HCT116 (cell line): Measurements from ENCODE around the gene PHF19. TPM values are rescaled to one million over a fixed set of nuclear protein-coding genes. Genes with fewer than 3 reads are reported as not detected.

ENCODE experiments used
- ATAC-seq: fragments of 200-7000 bp; cut with Tn5 transposase; 2 replicates; pipeline ENCODE4 v1.9.1; 2020; ENCODE audit warnings: mild to moderate bottlenecking, moderate library complexity
- BruUV-seq: library from RNA; stranded (reverse); fragments of 400-500 nt; replicated peaks from 2 replicates; lab custom pipeline; 2021; lab: Mats Ljungman, UMichigan
- CTCF ChIA-PET: fragments of 300-600 bp; sonication (Branson Sonifier 250); formaldehyde crosslinking; loops from one replicate; lab custom pipeline; 2021; ENCODE audit warnings: antibody characterized with exemption; lab: Charles Lee
- POLR2A ChIA-PET: fragments of 300-600, 350-600 bp; sonication (Branson Sonifier 250); formaldehyde crosslinking; loops from one replicate; lab custom pipeline; 2021; ENCODE audit warnings: antibody characterized with exemption; lab: Charles Lee
- RAD21 ChIA-PET, 2 experiments: fragments of 300-600 bp; sonication (Branson Sonifier 250); formaldehyde crosslinking; loops; one replicate each; lab custom pipeline; 2023; ENCODE audit warnings: low total read pairs in 2 of 2; ENCODE audit not compliant: uncharacterized antibody in 2 of 2, unreplicated experiment in 2 of 2, low non-redundant PET in 1 of 2; lab: Charles Lee
- DNase-seq: peaks from one replicate; pipeline ENCODE4 v3.0.0-alpha.2; 2010; ENCODE audit warnings: low read depth, low spot score
- H2AFZ ChIP-seq: fragments of 200-600 bp; shearing (Covaris generic), sonication (generic); 2 replicates; pipeline ENCODE4 v1.6.1; 2017; ENCODE audit warnings: low read depth, mixed run types, mixed read lengths, antibody characterized with exemption, low read length; ENCODE audit not compliant: poor library complexity, severe bottlenecking
- H3K27ac ChIP-seq: 2 replicates; pipeline ENCODE4 v1.5.1; 2012; ENCODE audit warnings: low read depth, low read length
- H3K27me3 ChIP-seq: fragments of 200-600 bp; sonication (generic); 2 replicates; pipeline ENCODE4 v1.6.1; 2016; ENCODE audit warnings: mixed run types, low read length, mixed read lengths; ENCODE audit not compliant: insufficient read depth
- H3K36me3 ChIP-seq, 2 experiments: fragments of 200-500 bp in 1 of 2; fragments of 200-600 bp in 1 of 2; sonication (Bioruptor generic) in 1 of 2; sonication (generic) in 1 of 2; 2 replicates each; pipeline versions ENCODE4 v1.5.1 to v1.6.1; 2014 to 2016; ENCODE audit warnings: low read length in 2 of 2, inconsistent platforms in 1 of 2, mixed read lengths in 1 of 2, mixed run types in 1 of 2; ENCODE audit not compliant: insufficient read depth in 2 of 2, control insufficient read depth in 1 of 2
- H3K4me1 ChIP-seq, 2 experiments: fragments of 200-600 bp in 1 of 2; sonication (generic) in 1 of 2; 2 replicates each; pipeline versions ENCODE4 v1.5.1 to v1.6.1; 2012 to 2017; ENCODE audit warnings: low read length in 2 of 2, inconsistent platforms in 1 of 2, mild to moderate bottlenecking in 1 of 2, mixed read lengths in 1 of 2, mixed run types in 1 of 2, moderate library complexity in 1 of 2; ENCODE audit not compliant: insufficient read depth in 2 of 2, control insufficient read depth in 1 of 2
- H3K4me2 ChIP-seq: fragments of 200-600 bp; sonication (generic); 2 replicates; pipeline ENCODE4 v1.6.1; 2017; ENCODE audit warnings: mixed run types, low read length, mixed read lengths
- H3K4me3 ChIP-seq, 2 experiments: fragments of 200-600 bp in 1 of 2; sonication (generic) in 1 of 2; replicated peaks in 1 of 2; 2 replicates each; pipeline ENCODE4 v1.5.1; 2011 to 2016; ENCODE audit warnings: low read length in 2 of 2, control low read depth in 1 of 2, low read depth in 1 of 2, mild to moderate bottlenecking in 1 of 2, mixed read lengths in 1 of 2, mixed run types in 1 of 2
- H3K79me2 ChIP-seq: fragments of 200-600 bp; sonication (generic); 2 replicates; pipeline ENCODE4 v1.6.1; 2017; ENCODE audit warnings: mild to moderate bottlenecking, mixed run types, low read length, moderate library complexity, mixed read lengths; ENCODE audit not compliant: insufficient read depth
- H3K9ac ChIP-seq: fragments of 200-600 bp; sonication (generic); 2 replicates; pipeline ENCODE4 v1.6.1; 2016; ENCODE audit warnings: low read length, mixed read lengths
- H3K9me2 ChIP-seq: fragments of 200-600 bp; sonication (generic), shearing (Covaris generic); 2 replicates; pipeline ENCODE4 v1.6.1; 2017; ENCODE audit warnings: mixed run types, mild to moderate bottlenecking, moderate library complexity; ENCODE audit not compliant: insufficient read depth
- H3K9me3 ChIP-seq, 2 experiments: fragments of 200-500 bp in 1 of 2; fragments of 200-600 bp in 1 of 2; sonication (Bioruptor generic) in 1 of 2; sonication (generic) in 1 of 2; 2 replicates each; pipeline ENCODE4 v1.6.1; 2014 to 2017; ENCODE audit warnings: low read length in 2 of 2, mixed read lengths in 2 of 2, inconsistent platforms in 1 of 2, low read depth in 1 of 2, mild to moderate bottlenecking in 1 of 2, mixed run types in 1 of 2, moderate library complexity in 1 of 2; ENCODE audit not compliant: control insufficient read depth in 1 of 2, insufficient read depth in 1 of 2
- H4K20me1 ChIP-seq: fragments of 200-600 bp; sonication (generic), shearing (Covaris generic); 2 replicates; pipeline ENCODE4 v1.6.1; 2017; ENCODE audit warnings: mixed run types, mild to moderate bottlenecking, moderate library complexity; ENCODE audit not compliant: insufficient read depth
- POLR2A ChIP-seq: IDR thresholded peaks from 2 replicates; pipeline ENCODE4 v1.7.0; 2011; ENCODE audit warnings: borderline replicate concordance; ENCODE audit not compliant: insufficient read depth, insufficient read length; ENCODE audit errors: extremely low read depth
- POLR2AphosphoS5 ChIP-seq: IDR thresholded peaks from 2 replicates; pipeline ENCODE4 v1.6.1; 2011; ENCODE audit warnings: mild to moderate bottlenecking, low read depth, low read length, moderate library complexity
- intact Hi-C: fragments of 100-400 bp; cut with micrococcal nuclease; formaldehyde crosslinking; loops from 2 replicates; pipeline ENCODE4 v1.10.0; 2022
- total RNA-seq: library from RNA; stranded (reverse); gene quantifications from one replicate; pipeline ENCODE4 v1.2.1, GENCODE V29; 2021; ENCODE audit not compliant: unreplicated experiment

PHF19 gene
- total RNA-seq, 1 experiment from 2014 or later: 74.0 TPM

DNA sequence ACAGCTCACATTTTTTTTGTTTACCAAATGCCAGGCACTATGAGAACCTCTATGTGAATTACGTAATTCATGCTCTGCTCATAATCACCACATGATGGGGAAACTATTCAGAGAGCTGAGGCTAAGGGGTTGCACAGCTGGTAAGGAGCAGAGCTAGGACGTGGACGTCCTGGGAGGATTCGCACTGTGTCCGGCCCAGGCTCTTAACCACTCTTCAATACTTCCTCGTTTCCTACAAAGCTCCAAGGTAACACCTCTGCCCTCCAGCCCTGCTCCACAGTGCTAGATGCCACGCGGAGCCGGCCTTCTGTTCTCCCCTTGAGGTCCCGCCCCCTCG, 8.7 kb downstream of the PHF19 start:
- RAD21 ChIA-PET: no interaction called here
- Histone ChIP-seq H4K20me1 (no peaks in the 10 kb centered on the region), H3K4me3 (peak overlapping the region; percentile 32 to 48), H3K4me1 (peaks cover 17 to 28% of the 10 kb centered on the region in 2 experiments), H3K27me3 (no peaks in the 10 kb centered on the region), H3K36me3 (peaks cover 0 to 21% of the 10 kb centered on the region in 2 experiments; a peak in 2 of 4 replicates), H3K27ac (peak overlapping the region; percentile 55), H3K79me2 (no peaks in the 10 kb centered on the region), H3K9me2 (no peaks in the 10 kb centered on the region), H2AFZ (no peak overlapping the region), H3K4me2 (peak overlapping the region; percentile 81), H3K9me3 (no peaks in the 10 kb centered on the region), H3K9ac (peak overlapping the region; percentile 56)
- no peak for ATAC-seq
- intact Hi-C loops: loop anchor here (2.0 kb wide), 1 partner anchor 26 kb away; the partner anchor contains the start of gene PSMD5
- TF ChIP-seq POLR2AphosphoS5 (peak; percentile 39), POLR2A (no peak)
- BruUV-seq: no TSS peak
- CTCF ChIA-PET: no interaction called here
- POLR2A ChIA-PET: no interaction called here
- no peak for DNase-seq

DNA sequence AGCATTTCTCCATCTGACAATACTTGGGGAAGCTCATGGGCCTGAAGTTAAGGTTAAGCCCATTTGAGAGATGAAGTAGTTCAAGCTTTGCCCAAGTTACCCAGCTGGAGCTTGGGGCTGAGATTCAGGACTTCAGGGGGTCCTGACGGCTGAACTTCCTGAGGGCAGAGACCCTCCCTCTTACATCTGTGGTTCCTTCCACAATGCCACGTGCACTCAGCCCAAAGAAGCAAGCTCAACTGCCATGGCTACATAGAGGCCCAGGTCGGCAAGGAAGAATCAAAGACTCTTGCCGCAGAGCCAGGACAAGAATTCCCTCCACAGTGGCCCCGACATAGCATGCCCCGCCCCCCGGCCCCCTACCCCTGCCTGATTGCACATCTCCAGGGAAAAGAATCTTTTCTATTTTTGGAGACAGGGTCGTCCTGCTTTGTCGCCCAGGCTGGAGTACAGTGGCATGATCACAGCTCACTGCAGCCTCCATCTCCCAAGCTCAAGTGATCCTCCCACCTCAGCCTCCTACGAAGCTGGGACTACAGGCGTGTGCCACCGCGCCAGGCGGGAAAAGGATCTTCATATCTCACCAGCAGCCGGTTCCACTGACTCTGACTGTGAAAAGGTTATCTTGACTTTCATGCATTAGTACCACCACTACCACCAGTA, 9.2 kb downstream of the PHF19 start:
- Histone ChIP-seq H2AFZ (no peak overlapping the region), H3K27ac (peak overlapping the region; percentile 55), H3K27me3 (no peaks in the 10 kb centered on the region), H3K9me2 (no peaks in the 10 kb centered on the region), H3K79me2 (no peaks in the 10 kb centered on the region), H4K20me1 (no peaks in the 10 kb centered on the region), H3K4me2 (peak overlapping the region; percentile 81), H3K4me1 (peaks cover 12 to 23% of the 10 kb centered on the region in 2 experiments), H3K9me3 (no peaks in the 10 kb centered on the region), H3K4me3 (peak overlapping the region; percentile 32 to 48), H3K36me3 (peaks cover 0 to 21% of the 10 kb centered on the region in 2 experiments; a peak in 2 of 4 replicates), H3K9ac (peak overlapping the region; percentile 56)
- no peak for TF ChIP-seq POLR2A
- ChIA-PET RAD21 (no interaction called here), POLR2A (interaction anchor here (0.8 kb wide), 1 partner anchor 15 kb away, joined by 3 read pairs; no protein-coding TSS in a partner anchor), CTCF (no interaction called here)
- no peak for ATAC-seq
- no TSS peak for BruUV-seq
- intact Hi-C loops: loop anchor here (2.0 kb wide), 1 partner anchor 25 kb away; the partner anchor contains the start of gene PSMD5
- no peak for DNase-seq
